Suppressor macrophage treated with lipopolysaccharide for 4 hours (primary cell): ENCODE data around the gene CYP2B6.
A peak's percentile ranks its signal among the peaks of the same experiment; 100 is the strongest.
"Not testable (repeated sequence)": the region's sequence is repeated elsewhere in the genome, so short reads cannot be mapped to it uniquely, and the experiment has no call there.

Experiments
- DNase-seq: peaks from one replicate; pipeline ENCODE4 v3.0.0-alpha.2; 2020

The CYP2B6 gene

GRCh38 chr19:41039806-41040205 lies 48.7 kb downstream of the CYP2B6 start:
- DNase-seq = no peak

- DNase-seq = not testable (repeated sequence)
Measured at GRCh38 chr19:41045095-41045494, 54.0 kb downstream of the CYP2B6 start.

GRCh38 chr19:41050426-41050825 lies 59.3 kb downstream of the CYP2B6 start:
- DNase-seq = no peak

GRCh38 chr19:41052162-41052561 lies 61.1 kb downstream of the CYP2B6 start:
- DNase-seq = not testable (repeated sequence)

GRCh38 chr19:41053331-41053730 lies 62.2 kb downstream of the CYP2B6 start:
- DNase-seq = not testable (repeated sequence)

GRCh38 chr19:41064974-41065569 lies 74.0 kb downstream of the CYP2B6 start:
- DNase-seq = peak; percentile 27
